EH (cell line): ENCODE measurements around the gene CHMP6.

Source experiments
- DNase-seq: peaks from one replicate; pipeline ENCODE4 v3.0.0-alpha.2; 2015; ENCODE audit warnings: low read depth

The CHMP6 gene

DNA sequence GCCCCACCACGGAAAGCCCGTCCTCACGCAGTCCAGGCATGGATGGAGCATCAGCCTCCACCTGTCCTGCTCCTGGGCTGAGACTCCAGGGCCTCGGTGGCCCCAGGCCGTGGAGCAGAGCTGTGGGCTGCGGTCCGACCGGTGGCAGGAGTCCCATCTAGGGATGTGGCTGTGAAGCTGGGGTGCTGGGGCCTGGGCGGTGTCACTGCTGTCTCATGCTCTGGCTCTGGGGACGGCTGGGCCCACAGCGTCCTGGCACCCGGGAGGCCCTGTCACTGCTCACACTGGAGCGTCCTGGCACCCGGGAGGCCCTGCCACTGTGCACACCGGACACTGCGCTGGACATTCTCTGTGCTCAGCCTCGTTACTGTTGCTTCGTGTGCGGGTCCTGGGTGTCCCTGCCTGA is 51.7 kb downstream of the CHMP6 start:
- DNase-seq, result no peak

DNA sequence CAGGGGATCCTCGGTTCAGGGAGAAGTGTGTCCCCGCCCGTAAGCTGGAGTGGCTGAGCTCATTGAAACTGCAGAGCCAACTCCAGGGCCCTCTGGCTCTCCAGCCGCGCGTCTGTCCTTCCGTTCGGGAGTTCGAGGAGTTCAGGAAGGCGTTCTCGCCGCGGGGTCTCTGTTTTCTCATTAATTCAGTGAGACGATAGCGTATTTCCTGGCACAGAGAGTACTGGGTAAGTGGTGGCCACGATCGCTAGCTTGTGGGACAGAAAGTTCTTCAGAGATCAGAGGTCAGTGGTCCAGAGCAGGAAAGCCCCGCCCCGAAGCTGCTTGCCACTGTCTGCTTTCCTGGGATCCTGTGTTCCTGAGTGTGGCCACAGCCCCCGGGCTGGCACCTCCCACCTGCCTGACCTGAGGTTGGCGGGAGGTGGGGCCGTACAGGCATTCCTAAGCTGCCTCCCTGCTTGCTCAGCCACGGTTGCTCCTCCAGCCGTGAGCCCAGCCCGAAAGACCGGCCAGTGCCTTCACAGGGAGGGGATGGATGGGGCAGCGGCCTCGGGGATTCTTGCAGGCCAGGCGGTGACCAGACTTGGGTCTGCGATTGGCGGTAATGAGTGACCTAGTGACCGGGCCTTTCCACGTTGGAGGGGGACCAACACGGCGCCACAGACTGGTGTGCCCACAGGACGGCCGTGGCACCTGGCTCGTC is 52.2 kb downstream of the CHMP6 start:
- DNase-seq, result peak; percentile 64

DNA sequence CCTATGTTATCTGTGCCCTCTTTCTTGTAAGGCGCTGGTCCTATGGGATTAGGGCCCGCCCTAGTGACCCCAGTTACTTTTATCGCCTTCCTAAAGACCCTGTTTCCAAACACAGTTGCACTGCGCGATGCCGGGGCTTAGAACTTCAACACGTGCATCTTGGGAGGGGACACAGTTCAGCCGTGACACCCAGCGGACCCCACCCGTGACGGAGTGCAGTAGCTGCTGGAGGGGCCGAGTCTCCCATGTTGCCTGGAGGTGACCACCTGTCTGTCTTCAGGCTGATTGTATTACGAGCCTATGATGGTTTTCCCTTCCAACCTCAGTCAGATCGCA is 52.8 kb downstream of the CHMP6 start:
- no peak for DNase-seq

DNA sequence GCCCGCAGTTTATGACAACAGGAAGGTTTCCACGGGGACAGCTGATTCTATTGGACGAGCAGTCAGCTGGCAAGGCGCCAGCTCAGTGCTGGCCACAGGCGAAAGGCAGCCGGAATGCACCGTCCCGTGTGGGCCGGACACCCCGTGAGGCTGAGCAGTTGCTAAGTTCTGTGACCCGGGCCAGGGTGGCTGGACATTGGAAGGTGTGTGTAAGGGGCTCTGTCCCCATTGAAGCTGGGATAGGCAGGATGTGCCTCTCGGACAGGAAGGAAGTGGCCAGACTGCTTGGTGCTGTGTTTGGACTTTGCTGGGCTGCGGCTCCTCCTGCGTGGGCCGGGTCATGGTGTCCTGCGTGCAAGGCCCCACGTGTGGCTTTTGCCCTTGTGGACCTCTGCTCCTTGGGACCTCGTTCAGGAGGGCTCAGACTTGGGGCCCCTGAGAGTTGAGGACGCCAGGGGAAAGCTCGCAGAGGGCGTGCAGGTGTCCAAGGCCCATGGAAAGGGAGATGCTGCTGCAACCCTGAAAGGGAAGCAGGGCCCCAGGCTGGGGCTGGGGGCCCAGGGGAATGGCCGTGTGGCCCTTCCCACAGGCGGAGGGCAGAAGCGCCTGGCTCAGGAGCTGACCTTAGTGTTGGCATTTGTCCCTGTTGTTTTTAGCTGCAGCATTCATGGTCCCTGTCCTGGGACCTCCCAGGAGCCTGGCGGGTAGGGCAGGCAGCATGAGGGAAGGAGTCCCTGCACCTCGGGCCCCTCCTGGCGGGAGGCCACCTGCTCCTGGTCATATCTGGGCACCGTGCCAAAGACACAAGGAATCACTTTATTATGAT is 53.3 kb downstream of the CHMP6 start:
- DNase-seq, result peak; percentile 86

DNA sequence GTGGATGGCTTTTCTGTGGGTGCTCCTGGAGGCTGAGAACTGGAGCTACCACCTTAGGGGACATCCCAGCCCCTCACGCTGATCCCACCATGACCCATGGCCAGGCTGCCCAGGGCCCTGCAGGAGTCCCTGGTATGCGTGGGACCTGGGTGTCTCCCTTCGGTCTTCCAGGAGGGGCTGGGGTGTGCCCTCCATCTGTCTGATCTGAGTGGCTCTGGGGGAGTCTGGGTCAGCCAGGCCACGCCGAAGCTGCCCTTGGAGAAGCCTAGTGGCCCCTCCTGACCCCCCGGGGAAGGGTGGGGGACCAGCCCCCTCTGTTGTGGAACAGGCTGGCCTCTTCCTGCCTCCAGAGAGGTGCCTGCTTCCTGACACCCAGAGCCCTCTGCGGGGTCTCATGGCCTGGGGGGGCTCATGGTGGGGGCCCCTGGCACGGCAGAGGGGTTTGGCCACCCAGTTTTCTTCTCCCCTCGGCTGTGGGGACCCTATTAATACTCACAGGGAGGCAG is 54.0 kb downstream of the CHMP6 start:
- no peak for DNase-seq

DNA sequence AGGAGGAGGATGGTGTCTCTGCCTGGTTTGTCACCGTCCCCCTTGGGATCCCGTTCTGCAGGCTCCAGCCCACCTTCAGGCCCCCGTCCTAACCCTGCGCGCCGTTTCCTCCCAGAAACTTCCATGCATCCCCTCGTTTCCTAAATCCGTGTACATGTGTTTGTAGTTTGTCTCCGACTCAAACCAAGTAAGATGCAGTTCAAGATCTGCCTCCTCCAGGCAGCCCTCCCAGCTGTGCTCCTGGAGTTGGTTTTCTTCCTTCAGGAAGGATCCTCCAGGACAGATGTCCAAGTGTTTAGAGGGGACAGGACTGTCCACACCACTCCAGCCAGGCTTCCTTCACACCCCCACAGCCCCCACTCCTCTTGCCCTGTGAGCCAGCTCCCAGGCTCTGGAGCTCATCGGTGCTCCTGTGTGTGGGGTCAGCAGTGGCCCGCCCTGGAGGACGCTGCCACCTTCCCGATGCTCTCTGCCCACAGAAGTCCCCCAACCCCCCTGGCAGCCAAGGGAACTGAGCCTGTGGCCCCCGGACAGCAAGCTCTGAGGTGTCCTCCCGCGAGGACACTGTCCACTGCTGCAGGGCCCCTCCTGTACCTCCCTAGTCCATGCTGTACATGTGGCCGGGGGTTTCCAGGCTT is 54.6 kb downstream of the CHMP6 start:
- no peak for DNase-seq

DNA sequence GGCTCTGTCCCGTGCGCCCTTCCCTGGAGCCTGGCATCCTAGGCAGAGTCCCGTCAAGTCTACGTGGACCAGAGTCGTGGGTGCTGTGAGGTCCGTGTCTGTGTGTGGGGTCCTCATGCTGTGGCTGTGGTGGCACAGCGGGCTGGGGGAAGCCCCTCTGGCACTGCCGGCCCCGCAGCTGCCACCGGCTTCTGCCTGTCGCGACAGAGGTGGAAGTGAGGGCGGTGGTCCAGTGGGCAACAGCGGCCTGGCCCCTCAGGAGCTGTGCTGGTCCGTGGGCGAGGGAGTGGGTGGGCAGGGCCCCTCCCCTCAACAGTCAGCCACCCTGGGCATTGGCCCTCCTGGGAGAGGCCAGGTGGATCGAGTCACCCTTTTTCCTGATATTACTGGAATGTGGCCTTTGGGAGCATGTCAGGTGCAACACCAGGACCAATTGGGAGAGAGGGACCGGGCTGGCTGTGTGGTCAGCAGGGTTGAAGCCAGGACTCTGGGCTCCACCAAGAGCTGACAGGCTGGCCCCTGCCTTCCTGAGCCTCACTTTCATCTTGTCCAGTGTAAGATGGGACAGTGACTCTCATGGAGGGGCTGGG is 55.2 kb downstream of the CHMP6 start:
- DNase-seq, result no peak

DNA sequence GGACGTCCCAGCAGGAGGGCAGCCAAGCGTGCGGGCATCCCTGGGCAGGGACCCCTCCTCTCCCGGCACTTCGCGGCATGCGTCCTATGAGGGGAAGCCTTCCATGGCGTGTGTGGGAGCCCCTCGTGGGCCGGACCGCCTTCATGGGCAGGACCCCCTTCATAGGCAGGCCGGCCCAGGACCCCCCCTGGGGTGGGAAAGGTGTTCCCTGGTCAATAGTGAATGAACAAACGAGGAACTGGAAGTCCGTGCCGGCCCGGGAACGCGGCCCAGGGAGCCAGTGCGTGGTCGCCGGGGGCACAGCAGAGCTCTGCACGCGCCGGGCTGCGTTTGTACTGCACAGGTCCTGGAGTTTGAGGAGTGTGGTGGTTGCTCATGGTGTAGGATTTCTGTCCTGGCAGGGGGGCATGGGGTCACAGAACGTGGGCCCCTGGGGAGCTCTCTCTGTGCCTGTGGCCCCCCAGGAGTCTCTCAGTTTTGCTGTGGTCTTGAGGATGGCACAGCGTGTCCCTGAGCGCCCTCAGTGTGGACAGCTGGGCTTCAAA is 57.3 kb downstream of the CHMP6 start:
- no peak for DNase-seq

DNA sequence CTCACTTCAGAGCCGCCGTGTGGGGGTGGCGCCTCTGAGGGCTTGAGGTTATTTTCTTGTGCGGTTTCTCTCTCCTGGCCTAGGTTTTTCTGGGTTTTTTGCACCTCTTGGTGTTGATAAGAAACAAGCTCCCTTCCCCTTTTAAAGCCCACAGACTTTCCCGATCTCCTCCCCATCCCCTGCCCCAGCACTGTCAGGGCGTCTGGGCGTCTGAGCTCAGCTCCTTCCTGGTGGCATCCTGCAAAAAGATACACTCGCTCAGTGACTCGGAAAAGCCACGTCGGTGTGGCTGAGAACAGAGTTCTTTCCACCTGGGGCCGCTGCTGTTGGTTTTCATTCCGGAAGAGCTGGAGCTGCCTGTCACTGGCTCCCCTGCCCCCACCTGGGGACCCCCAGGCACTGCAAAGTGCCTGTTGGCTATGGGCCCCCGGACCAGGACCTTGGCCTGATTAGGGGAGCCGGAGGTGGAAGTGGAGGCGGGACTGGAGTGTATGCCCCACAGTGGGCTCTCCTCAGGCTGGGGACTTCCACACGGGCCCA is 57.8 kb downstream of the CHMP6 start:
- DNase-seq, result no peak
